ENCODE measurements around the gene GCFC2. TPM values are rescaled to one million over a fixed set of nuclear protein-coding genes. Genes with fewer than 3 reads are reported as not detected.
"Not testable (repeated sequence)": the region's sequence is repeated elsewhere in the genome, so short reads cannot be mapped to it uniquely, and the experiment has no call there.

GCFC2 gene
- total RNA-seq, 2 experiments from 2014 or later, result 23.1 to 25.4 TPM

GRCh38 chr2:75710220-75710576, 517 bp downstream of the GCFC2 start:
- no peak for DNase-seq
- ChIA-PET CTCF (interaction anchor here (1.4 to 2.5 kb wide), 3 partner anchors 12 to 63 kb away, joined by 4 to 11 read pairs (median 6); partner anchors contain the start of gene MRPL19), POLR2A (no interaction called here)
- Mint-ChIP-seq H3K9me3 (no peaks in the 10 kb centered on the region), H3K4me1 (peaks cover 38% of the 10 kb centered on the region), H3K27ac (peak overlapping the region; percentile 95), H3K4me3 (peak overlapping the region; percentile 80), H3K36me3 (ENCODE audit: low read depth) (peaks cover 15% of the 10 kb centered on the region), H3K27me3 (peaks cover under 1% of the 10 kb centered on the region)

- no peak for DNase-seq
- H3K27me3 Mint-ChIP-seq, result no peaks in the 10 kb centered on the region
- peak overlapping the region; percentile 65 for H3K4me3 Mint-ChIP-seq
- H3K4me1 Mint-ChIP-seq, result peaks cover 38% of the 10 kb centered on the region
- CTCF ChIA-PET, result interaction anchor here (1.5 kb wide), 1 partner anchor 33 kb away, joined by 3 read pairs; no protein-coding TSS in a partner anchor
- H3K9me3 Mint-ChIP-seq, result no peaks in the 10 kb centered on the region
- peak overlapping the region; percentile 51 for H3K27ac Mint-ChIP-seq
- POLR2A ChIA-PET, result no interaction called here
- H3K36me3 Mint-ChIP-seq (ENCODE audit: low read depth), result peaks cover 24% of the 10 kb centered on the region
These were observed 1.4 kb downstream of the GCFC2 start for GRCh38 chr2:75709297-75709696.

DNA sequence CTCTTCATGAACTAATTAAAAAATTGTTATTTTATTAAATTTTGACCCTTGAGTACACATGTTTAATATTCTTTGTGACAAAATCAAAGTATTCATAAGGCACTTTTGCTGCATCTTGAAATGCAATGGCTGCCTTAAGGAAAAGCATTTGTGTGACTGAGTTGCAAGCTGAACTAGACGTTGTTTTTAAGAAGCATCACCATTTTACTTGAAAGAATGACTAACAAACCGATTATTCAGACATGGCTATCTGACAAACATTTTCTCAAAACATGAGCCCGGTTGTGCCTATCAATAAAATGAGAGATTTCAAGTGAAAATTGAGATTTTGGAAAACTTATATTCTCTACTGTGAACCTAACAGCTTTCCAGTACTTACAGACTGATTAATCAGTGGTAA, 2.8 kb downstream of the GCFC2 start:
- H3K4me1 Mint-ChIP-seq, result peaks cover 38% of the 10 kb centered on the region
- H3K9me3 Mint-ChIP-seq, result no peaks in the 10 kb centered on the region
- H3K36me3 Mint-ChIP-seq (ENCODE audit: low read depth), result peaks cover 34% of the 10 kb centered on the region
- DNase-seq, result no peak
- no peak overlapping the region for H3K4me3 Mint-ChIP-seq
- no peaks in the 10 kb centered on the region for H3K27me3 Mint-ChIP-seq
- ChIA-PET CTCF (interaction anchor here (1.5 kb wide), 1 partner anchor 31 kb away, joined by 3 read pairs; no protein-coding TSS in a partner anchor), POLR2A (no interaction called here)
- no peak overlapping the region for H3K27ac Mint-ChIP-seq

DNA sequence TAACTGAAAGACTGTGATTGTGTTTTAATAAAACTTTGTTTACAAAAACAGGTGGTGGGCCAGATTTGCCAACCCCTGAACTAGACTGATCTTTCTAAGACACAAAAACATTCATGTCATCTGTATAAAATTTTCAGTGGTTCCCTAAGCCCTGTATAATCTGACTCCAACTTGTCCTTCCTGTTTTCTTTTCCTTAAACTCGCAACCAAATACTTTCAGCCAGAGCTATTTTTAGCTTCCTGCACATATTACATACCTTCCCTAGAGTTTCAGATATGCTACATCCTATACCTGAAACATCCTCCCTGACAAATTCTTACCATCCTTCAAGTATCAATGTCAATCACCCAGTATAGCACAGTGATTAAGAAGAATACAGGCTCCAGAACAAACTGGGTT, 4.8 kb downstream of the GCFC2 start:
- ChIA-PET POLR2A (no interaction called here), CTCF (no interaction called here)
- Mint-ChIP-seq H3K4me3 (no peak overlapping the region), H3K4me1 (peaks cover 30% of the 10 kb centered on the region), H3K9me3 (no peaks in the 10 kb centered on the region), H3K27me3 (no peaks in the 10 kb centered on the region), H3K27ac (no peak overlapping the region), H3K36me3 (ENCODE audit: low read depth) (peaks cover 48% of the 10 kb centered on the region)
- no peak for DNase-seq

DNA sequence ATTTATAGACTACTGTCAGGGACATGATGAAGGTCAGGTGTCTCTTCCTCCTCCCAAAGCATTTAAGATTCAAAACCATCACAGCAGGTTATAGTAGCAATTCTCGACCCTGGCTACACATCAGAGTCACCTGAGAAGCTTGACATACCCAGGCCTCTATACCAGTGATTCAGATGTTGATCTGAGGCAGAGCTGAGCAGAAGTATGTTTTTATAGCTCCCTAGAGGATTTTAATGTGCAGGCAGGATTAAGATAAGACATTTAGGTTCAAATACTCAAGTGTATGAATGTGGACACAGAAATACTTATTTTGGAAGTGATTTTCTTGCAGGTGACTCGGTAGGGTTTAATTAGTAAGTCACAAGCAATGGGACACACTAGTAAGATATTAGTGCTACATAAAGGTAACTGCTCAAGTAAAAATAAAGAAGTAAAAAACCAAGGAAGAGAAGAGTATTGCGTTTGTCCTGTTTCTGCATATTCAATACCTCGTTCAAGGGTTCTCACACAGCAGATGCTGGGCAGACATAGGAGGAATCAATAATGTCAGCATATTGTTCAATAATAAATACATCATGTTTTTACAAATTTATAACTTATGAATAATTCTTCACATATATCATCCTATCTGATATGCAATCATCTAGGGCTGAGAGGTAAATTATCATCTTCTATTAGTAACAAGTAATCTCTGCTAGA, 7.0 kb downstream of the GCFC2 start:
- ChIA-PET CTCF (no interaction called here), POLR2A (no interaction called here)
- DNase-seq, result no peak
- H3K27ac Mint-ChIP-seq, result no peak overlapping the region
- no peak overlapping the region for H3K4me3 Mint-ChIP-seq
- peaks cover 60% of the 10 kb centered on the region for H3K36me3 Mint-ChIP-seq (ENCODE audit: low read depth)
- no peaks in the 10 kb centered on the region for H3K27me3 Mint-ChIP-seq
- H3K9me3 Mint-ChIP-seq, result no peaks in the 10 kb centered on the region
- H3K4me1 Mint-ChIP-seq, result peaks cover 22% of the 10 kb centered on the region

DNA sequence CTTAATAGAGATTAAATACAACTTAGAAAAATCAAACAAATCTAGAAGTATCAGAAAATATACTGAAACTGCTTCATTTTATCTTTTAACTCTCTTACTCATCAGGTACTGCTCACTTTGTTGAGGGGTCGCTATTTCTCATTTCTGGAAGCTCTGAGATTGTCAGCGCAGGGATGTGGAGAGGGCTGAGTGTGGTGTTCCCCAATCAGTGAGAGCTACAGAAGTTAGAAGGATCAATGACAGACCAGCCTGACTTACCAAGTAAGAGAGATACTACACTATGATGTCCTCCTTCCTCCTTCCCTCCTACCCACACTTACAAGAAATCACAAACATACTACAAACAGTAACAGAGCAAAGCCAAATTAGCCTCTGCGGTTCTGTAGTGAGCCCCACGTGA, 8.1 kb downstream of the GCFC2 start:
- H3K4me3 Mint-ChIP-seq, result no peak overlapping the region
- no peak for DNase-seq
- ChIA-PET CTCF (no interaction called here), POLR2A (no interaction called here)
- no peak overlapping the region for H3K27ac Mint-ChIP-seq
- no peaks in the 10 kb centered on the region for H3K27me3 Mint-ChIP-seq
- peaks cover 62% of the 10 kb centered on the region for H3K36me3 Mint-ChIP-seq (ENCODE audit: low read depth)
- no peaks in the 10 kb centered on the region for H3K9me3 Mint-ChIP-seq
- peaks cover 15% of the 10 kb centered on the region for H3K4me1 Mint-ChIP-seq

DNA sequence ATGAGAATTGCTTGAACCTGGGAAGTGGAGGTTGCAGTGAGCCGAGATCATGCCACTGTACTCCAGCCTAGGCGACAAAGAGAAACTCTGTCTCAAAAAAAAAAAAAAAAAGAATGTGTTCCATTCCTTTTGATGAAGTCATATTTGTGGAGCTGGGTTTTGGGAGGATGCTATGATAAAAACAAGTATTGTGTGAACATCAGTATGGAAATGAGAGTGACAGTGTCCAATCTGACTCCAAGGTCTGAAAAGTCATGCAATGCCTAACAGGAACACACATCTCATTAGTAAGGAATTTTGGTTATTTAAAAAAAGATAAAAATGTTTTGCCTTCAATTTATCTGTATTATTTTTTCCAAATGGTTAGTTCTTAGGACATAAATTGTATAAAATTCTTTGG, 11.8 kb downstream of the GCFC2 start:
- Mint-ChIP-seq H3K4me3 (no peak overlapping the region), H3K36me3 (ENCODE audit: low read depth) (peaks cover 48% of the 10 kb centered on the region), H3K27ac (no peak overlapping the region), H3K9me3 (no peaks in the 10 kb centered on the region), H3K27me3 (no peaks in the 10 kb centered on the region), H3K4me1 (no peaks in the 10 kb centered on the region)
- POLR2A ChIA-PET, result no interaction called here
- no peak for DNase-seq
- CTCF ChIA-PET, result interaction anchor here (2.1 kb wide), 1 partner anchor 12 kb away, joined by 6 read pairs; the partner anchor contains the start of gene GCFC2

GRCh38 chr2:75688196-75688595, 22.5 kb downstream of the GCFC2 start:
- no peaks in the 10 kb centered on the region for H3K9me3 Mint-ChIP-seq
- no peaks in the 10 kb centered on the region for H3K4me1 Mint-ChIP-seq
- ChIA-PET CTCF (interaction anchor here (1.6 kb wide), 1 partner anchor 10 kb away, joined by 3 read pairs; no protein-coding TSS in a partner anchor), POLR2A (no interaction called here)
- DNase-seq, result no peak
- no peaks in the 10 kb centered on the region for H3K27me3 Mint-ChIP-seq
- peaks cover 37% of the 10 kb centered on the region for H3K36me3 Mint-ChIP-seq (ENCODE audit: low read depth)
- no peak overlapping the region for H3K27ac Mint-ChIP-seq
- no peak overlapping the region for H3K4me3 Mint-ChIP-seq

- H3K4me1 Mint-ChIP-seq, H3K4me3 Mint-ChIP-seq, DNase-seq, H3K27ac Mint-ChIP-seq, H3K9me3 Mint-ChIP-seq, CTCF ChIA-PET, H3K27me3 Mint-ChIP-seq, POLR2A ChIA-PET: not testable (repeated sequence)
- peaks cover 29% of the 10 kb centered on the region for H3K36me3 Mint-ChIP-seq (ENCODE audit: low read depth)
These were observed 27.3 kb downstream of the GCFC2 start for GRCh38 chr2:75683430-75683829.

DNA sequence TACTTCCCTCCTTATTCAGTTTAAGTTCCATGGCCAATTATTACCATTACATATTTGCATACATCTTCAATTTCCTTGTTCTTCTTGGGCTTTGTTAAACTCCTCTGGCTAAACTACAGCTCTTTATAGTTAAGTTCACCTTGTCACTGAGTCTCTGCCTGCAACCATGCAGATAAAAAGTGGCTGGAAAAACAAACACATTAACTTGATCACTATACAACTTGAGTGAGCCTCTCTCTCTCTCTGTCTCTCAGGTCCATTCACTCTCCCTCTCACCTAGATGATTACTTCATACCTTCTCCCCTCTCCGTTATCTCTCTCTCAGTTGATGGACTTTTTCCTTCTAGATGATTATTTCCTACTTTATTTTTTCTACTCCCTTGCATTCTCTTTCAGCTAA, 30.3 kb downstream of the GCFC2 start:
- Mint-ChIP-seq H3K27ac (no peak overlapping the region), H3K9me3 (no peaks in the 10 kb centered on the region), H3K36me3 (ENCODE audit: low read depth) (peaks cover 21% of the 10 kb centered on the region), H3K4me1 (peaks cover 5% of the 10 kb centered on the region), H3K27me3 (no peaks in the 10 kb centered on the region), H3K4me3 (no peak overlapping the region)
- CTCF ChIA-PET, result interaction anchor here (2.9 kb wide), 1 partner anchor 13 kb away, joined by 9 read pairs; no protein-coding TSS in a partner anchor
- no peak for DNase-seq
- POLR2A ChIA-PET, result no interaction called here

- Mint-ChIP-seq H3K36me3 (ENCODE audit: low read depth) (peaks cover 15% of the 10 kb centered on the region), H3K4me3 (no peak overlapping the region), H3K4me1 (peaks cover 5% of the 10 kb centered on the region), H3K27ac (no peak overlapping the region), H3K9me3 (no peaks in the 10 kb centered on the region), H3K27me3 (no peaks in the 10 kb centered on the region)
- DNase-seq, result no peak
- ChIA-PET POLR2A (no interaction called here), CTCF (interaction anchor here (2.9 kb wide), 1 partner anchor 12 kb away, joined by 9 read pairs; no protein-coding TSS in a partner anchor)
These were observed 31.2 kb downstream of the GCFC2 start for GRCh38 chr2:75679556-75679955.

DNA sequence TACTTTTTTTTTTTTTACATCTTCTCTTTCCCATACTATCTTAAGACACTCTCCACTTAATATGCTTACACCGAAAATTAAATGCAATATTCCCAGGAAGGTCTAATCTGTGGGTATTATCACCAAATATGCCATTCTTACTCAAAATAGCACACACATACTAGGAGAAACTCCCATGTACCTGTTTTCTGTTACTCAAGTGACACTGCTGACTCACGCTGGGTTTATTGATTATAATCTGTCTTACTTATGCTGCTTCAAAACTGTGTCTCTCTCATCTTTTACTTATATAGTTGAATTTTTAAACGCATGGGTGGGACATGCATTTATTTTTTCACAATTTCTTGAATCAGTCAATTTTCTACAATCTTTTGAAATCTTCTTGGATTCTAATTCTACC, 34.3 kb downstream of the GCFC2 start:
- POLR2A ChIA-PET, result no interaction called here

GRCh38 chr2:75675908-75676307, 34.8 kb downstream of the GCFC2 start:
- H3K4me3 Mint-ChIP-seq, result no peak overlapping the region
- ChIA-PET CTCF (no interaction called here), POLR2A (no interaction called here)
- no peak for DNase-seq
- H3K9me3 Mint-ChIP-seq, result no peaks in the 10 kb centered on the region
- no peaks in the 10 kb centered on the region for H3K27me3 Mint-ChIP-seq
- peaks cover 7% of the 10 kb centered on the region for H3K4me1 Mint-ChIP-seq
- no peak overlapping the region for H3K27ac Mint-ChIP-seq
- H3K36me3 Mint-ChIP-seq (ENCODE audit: low read depth), result peaks cover 27% of the 10 kb centered on the region

More for the DNA sequence above, 34.3 kb downstream of the GCFC2 start:
- CTCF ChIA-PET, result interaction anchor here (0.8 kb wide), 2 partner anchors 32 to 40 kb away, joined by 3 read pairs; no protein-coding TSS in a partner anchor
- no peaks in the 10 kb centered on the region for H3K27me3 Mint-ChIP-seq
- DNase-seq, result no peak
- H3K9me3 Mint-ChIP-seq, result no peaks in the 10 kb centered on the region
- peaks cover 7% of the 10 kb centered on the region for H3K4me1 Mint-ChIP-seq
- no peak overlapping the region for H3K27ac Mint-ChIP-seq
- H3K4me3 Mint-ChIP-seq, result no peak overlapping the region
- peaks cover 22% of the 10 kb centered on the region for H3K36me3 Mint-ChIP-seq (ENCODE audit: low read depth)

GRCh38 chr2:75675423-75675822, 35.3 kb downstream of the GCFC2 start:
- H3K36me3 Mint-ChIP-seq (ENCODE audit: low read depth), result peaks cover 31% of the 10 kb centered on the region
- H3K27ac Mint-ChIP-seq, POLR2A ChIA-PET, H3K4me3 Mint-ChIP-seq, H3K4me1 Mint-ChIP-seq, CTCF ChIA-PET, H3K27me3 Mint-ChIP-seq, DNase-seq, H3K9me3 Mint-ChIP-seq: not testable (repeated sequence)
